HG03139 (cell line): ENCODE data around the gene GALK1.

Source experiments
- ATAC-seq: cut with Tn5 transposase; IDR thresholded peaks from one replicate; pipeline ENCODE4 v1.9.1; 2021; ENCODE audit not compliant: unreplicated experiment

Gene GALK1

DNA sequence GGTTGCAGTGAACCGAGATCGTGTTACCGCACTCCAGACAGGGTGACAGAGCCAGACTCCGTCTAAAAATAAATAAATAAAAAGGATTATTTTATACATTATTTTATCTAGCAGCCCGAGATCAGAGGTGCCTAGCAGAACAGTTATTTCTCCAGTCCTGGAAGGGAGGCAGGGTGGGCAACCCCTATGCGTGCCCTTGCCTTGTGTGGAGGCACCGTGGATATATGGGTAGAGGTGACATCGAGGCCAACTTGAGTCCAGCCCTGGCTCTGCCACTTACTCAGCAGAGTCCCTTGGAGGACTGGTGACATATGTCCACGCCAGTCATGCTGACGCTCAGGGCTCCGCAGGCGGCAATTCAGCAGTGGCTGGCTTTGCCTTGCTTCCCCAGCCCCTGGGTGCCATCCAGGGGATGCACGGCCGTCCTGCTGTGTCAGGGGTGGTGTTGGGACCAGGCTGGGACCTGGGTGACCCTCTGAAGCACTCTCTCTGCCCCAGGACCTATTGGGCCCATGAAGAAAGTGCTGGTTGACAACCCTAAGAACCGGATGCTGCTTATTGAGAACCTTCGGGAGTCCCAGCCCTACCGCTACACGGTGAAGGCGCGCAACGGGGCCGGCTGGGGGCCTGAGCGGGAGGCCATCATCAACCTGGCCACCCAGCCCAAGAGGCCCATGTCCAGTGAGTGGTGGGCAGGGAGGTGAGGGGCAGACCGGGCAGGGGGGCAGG, 13.2 kb downstream of the GALK1 start:
- ATAC-seq: no peak

DNA sequence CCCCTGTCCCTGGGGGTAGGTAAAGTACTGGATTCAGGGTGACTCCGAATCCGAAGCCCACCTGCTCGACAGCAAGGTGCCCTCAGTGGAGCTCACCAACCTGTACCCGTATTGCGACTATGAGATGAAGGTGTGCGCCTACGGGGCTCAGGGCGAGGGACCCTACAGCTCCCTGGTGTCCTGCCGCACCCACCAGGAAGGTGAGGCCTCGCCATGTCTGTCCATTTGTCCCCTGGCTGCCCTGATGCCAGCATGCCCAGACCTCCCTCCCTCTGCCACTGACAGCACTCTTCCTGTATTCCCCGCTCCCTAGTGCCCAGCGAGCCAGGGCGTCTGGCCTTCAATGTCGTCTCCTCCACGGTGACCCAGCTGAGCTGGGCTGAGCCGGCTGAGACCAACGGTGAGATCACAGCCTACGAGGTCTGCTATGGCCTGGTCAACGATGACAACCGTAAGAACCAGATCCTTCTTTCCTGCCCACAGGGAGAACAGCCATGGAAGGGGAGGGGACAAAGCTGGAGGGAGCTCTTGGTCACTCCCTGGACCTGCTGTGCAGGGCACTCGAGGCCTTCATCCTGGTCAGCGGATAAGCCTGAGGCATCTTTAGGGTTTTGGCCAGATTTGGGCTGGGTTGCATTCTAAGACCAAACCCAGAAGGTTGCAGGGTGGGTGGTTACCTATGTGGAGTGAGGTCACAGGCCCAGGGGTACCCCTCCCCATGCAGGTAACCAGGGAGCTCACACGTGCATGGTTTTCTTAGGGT, 14.2 kb downstream of the GALK1 start:
- no peak for ATAC-seq

DNA sequence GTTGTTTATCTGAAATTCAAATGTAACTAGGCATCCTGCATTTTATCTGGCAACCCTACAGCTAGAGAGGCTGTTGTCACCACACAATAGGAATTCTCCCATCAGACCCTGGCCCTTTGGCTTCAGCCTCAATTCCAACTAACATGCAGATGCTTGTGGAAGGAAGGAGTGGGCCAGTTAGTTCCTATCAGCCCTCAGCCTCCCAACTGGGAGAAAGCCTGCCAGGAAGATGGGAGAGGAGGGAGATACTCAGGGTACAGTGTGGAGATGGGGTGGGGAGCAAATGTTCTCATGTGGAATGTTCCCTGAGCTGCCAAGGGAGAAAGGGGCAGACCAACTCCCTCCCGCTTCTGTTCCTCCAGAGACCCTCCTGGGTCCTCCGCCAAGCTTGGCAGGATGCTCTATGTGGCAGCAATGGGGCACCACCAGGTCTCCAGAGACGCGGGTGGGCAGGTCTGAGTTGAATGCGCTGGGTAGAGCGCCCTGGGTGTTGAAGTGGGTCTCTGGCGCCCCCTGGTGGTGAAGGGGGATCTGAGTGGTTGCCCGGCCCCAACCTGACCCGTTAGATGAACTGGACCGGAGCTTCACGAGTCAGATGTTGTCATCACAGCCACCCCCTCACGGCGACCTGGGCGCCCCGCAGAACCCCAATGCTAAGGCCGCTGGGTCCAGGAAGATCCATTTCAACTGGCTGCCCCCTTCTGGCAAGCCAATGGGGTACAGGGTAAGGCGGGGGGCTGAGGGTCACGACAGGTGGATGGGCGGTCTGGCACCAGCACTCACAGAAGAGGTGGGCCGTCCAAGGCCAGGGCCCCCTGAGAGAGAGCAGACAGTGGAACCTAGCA, 15.2 kb downstream of the GALK1 start:
- no peak for ATAC-seq

DNA sequence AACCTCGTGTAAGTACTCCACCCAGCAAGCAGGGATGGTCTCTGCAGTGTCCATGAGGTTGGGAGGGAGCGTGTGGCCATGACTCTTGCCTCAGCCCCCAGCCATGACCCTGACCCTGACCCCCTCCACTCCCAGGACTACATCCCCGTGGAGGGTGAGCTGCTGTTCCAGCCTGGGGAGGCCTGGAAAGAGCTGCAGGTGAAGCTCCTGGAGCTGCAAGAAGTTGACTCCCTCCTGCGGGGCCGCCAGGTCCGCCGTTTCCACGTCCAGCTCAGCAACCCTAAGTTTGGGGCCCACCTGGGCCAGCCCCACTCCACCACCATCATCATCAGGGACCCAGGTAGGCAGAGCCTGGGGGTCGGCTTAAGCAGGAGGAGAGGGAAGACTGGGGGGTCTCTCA, 16.3 kb downstream of the GALK1 start:
- ATAC-seq: no peak

DNA sequence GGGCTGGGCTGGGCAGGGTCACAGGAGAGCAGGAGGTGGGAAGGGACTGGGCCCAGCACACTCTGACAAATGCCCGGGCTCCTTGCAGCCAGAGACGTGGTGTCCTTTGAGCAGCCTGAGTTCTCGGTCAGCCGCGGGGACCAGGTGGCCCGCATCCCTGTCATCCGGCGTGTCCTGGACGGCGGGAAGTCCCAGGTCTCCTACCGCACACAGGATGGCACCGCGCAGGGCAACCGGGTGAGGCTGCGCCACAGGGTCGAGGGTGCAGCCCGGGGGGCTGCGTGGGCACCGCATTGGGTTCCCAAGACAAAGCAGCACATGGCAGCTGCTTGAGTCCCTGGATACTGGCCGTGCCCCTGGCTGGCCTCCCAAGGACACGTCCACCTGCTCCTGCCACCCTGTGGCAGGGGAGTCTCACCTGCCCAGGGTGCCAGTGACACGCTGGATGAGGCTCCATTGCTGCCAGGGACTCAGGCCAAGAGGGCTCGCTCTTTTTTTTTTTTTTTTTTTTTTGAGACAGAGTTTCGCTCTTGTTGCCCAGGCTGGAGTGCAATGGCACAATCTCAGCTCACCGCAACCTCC, 21.3 kb downstream of the GALK1 start:
- ATAC-seq: no peak

DNA sequence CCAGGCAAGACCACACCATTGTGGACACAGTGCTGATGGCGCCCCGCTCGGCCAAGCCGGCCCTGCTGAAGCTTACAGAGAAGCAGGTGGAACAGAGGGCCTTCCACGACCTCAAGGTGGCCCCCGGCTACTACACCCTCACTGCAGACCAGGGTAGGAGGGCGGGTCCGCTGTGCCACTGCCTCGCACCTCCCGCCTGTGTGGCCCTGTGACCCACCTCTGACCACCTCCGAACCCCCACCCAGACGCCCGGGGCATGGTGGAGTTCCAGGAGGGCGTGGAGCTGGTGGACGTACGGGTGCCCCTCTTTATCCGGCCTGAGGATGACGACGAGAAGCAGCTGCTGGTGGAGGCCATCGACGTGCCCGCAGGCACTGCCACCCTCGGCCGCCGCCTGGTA, 22.7 kb downstream of the GALK1 start:
- no peak for ATAC-seq

DNA sequence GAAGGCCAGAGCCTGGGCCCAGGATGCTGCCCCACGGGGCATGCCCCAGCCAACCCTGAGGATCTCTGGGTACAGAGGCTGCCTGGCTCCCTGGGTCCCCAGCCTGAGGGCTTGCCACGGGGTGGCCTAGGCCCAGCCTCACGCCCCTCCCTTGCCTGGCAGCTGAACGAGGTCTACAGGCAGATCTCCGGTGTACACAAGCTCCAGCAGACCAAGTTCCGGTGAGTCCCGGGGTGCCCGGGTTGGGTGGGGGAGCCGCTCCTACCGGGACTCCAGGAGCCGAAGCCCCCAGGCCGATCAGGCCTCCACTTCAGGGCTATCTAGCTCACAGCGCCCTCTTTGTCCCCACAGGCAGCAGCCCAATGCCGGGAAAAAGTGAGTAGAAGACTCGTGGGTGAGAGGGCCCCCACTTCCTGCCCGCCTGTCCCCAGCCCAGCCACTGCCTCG, 24.3 kb downstream of the GALK1 start:
- ATAC-seq: no peak

DNA sequence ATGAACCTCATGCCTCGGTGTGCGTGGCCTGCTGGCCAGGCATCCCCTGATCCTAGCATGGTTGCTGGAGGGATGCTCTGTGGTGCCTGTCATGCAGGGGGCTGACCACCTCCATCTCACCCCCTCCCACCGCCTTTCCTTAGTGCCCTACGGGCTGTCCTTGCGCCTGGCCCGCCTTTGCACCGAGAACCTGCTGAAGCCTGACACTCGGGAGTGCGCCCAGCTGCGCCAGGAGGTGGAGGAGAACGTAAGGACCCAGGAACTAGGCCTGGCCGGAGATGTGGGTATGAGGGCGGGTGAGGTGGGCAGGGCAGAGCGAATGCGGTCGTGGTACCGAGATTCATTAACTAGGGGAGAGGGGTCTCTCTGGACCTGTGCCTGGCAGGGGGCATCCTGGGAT, 24.8 kb downstream of the GALK1 start:
- no peak for ATAC-seq

DNA sequence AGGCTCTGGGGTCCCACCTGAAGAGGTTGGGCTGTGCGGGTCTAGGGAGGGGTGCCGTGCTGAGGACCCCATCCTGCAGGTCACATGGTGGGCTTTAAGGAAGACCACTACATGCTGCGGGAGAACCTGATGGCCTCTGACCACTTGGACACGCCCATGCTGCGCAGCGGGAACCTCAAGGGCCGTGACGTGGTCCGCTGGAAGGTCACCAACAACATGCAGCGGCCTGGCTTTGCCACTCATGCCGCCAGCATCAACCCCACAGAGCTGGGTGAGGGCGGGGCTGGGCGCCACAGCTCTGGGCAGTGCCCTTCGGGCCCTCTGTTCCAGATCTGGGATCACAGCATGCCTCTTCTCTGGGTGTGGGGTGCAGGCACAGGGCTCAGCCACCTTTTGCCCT, 25.2 kb downstream of the GALK1 start:
- ATAC-seq: no peak

DNA sequence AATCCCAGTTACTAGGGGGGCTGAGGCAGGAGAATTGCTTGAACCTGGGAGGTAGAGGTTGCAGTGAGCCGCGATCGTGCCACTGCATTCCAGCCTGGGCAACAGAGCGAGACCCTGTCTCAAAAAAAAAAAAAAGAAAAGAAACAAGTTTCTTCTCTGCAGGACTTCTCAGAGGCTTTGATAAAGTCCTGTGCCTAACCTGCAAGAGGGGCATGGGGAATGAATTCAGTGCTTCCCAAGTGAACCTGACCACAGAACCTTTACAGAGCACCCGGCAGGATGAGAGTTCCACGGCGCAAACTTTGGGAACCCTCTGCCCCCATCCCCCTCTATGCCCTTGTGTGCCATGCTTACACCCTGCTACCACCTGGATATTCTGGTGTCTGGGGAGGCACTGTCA, 25.8 kb downstream of the GALK1 start:
- no peak for ATAC-seq

DNA sequence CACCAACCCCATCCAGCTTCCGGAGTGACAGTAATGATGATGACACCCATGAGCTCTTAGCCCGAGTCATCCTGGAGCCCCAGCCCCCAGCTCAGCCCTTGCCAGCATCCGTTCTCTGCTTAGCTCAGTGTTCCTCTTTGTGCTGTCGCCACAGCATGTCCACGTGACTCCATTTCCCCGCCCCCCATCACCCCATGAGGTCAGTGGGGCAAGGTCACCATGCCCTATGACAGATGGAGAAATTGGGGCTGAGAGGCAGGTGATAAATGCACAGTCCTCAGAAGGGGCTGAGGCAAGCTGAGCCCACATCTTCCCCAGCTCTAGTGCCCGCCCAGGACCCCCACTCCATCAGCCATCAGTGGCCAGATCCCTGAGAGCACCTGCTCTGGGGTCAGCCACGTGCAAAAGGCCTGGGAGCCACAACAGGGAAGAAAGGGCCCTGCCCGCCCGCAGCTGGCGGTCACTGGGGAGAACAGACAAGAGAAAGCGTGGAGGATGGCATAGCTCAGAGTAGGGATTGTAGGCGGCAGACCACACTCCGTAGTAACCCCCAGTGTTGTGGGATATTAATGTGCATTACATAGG, 26.7 kb downstream of the GALK1 start:
- ATAC-seq: no peak

DNA sequence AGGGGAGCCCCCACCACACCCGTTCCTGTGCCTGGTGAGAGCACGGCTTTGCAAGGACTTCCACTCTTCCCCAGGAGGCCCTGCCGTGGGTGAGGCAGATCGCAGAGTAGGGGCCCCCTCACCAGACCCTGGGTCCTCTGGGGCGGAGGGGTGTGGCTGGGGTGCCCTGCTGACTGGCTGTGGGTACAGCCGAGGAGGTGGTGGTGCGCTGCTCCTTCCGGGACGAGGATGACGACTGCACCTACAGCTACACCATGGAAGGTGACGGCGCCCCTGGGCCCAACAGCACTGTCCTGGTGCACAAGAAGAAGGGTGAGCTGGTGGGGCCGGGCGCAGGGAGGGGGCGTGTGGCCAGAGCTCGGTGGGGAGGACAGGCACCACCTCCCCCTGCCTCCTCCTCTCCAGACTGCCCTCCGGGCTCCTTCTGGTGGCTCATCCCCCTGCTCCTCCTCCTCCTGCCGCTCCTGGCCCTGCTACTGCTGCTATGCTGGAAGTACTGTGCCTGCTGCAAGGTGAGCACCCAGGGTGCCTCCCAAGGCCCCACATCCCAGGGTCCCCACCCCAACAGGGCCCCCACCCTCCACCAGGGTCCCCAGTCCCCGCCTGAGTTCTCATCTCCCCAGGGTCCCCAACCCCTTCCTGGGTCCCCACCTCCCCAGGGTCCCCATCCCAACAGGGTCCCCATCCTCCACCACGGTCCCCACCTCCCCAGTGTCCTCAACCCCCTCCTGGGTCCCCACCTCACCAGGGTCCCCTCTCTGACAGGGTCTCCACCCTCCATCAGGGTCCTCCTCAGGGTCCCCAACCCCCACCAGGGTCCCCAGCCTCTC, 27.6 kb downstream of the GALK1 start:
- no peak for ATAC-seq

DNA sequence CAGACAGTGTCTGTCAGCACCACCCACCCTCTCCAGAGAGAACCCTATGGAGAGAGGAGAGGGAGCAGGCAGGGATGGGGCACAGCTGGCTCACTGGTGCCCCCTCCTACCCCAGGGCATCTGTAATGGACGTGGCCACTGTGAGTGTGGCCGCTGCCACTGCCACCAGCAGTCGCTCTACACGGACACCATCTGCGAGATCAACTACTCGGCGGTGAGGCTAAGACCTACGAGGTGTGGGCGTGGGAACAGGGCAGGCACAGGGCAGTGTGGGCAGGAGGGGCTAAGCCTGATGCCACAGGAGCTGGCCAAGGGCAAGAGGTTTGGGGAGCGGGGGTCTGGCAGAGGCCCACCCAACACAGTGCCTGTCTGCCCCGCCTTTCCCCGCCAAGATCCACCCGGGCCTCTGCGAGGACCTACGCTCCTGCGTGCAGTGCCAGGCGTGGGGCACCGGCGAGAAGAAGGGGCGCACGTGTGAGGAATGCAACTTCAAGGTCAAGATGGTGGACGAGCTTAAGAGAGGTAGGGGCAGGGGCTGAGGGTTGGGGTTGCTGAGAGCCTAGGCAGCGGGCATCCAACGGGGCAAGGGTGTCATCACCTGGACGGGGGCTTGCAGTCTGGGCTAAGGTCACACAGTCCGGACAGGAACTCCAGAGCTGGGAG, 28.7 kb downstream of the GALK1 start:
- ATAC-seq: no peak

DNA sequence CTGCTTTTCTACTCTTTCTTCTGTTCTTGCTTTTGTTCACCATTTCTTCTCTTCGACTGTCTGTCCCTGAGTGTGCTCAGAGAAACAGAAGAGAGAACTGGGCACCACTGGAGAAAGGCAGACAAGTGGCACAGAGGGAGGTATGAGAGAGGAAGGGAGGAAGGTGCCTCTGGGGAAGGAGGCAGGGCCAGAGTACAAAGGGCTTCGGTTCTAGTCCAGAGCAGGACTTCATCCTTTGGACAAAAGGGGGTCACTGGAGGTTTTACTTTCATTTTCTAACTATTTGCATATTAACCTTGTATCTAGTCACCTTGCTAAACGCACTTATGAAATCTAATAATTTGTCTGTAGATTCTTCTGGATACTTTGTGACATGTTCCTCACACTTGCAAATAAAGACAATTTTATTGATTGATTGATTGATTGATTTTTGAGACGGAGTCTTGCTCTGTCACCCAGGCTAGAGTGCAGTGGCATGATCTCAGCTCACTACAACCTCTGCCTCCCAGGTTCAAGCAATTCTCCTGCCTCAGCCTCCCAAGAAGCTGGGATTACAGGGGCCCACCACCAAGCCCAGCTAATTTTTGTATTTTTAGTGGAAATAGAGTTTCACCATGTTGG, 30.2 kb downstream of the GALK1 start:
- ATAC-seq: no peak

DNA sequence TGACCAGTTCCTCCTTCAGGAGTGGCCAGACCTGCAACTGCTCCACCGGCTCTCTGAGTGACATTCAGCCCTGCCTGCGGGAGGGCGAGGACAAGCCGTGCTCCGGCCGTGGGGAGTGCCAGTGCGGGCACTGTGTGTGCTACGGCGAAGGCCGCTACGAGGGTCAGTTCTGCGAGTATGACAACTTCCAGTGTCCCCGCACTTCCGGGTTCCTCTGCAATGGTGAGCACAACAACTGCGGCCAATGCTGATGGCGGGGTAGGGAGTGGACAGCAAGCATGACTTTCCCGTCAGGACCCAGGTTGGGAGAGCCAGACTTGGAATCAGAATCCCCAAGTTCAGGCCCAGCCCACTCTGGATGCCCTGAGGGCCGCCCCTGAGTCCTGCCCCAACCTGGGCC, 31.5 kb downstream of the GALK1 start:
- ATAC-seq: no peak

DNA sequence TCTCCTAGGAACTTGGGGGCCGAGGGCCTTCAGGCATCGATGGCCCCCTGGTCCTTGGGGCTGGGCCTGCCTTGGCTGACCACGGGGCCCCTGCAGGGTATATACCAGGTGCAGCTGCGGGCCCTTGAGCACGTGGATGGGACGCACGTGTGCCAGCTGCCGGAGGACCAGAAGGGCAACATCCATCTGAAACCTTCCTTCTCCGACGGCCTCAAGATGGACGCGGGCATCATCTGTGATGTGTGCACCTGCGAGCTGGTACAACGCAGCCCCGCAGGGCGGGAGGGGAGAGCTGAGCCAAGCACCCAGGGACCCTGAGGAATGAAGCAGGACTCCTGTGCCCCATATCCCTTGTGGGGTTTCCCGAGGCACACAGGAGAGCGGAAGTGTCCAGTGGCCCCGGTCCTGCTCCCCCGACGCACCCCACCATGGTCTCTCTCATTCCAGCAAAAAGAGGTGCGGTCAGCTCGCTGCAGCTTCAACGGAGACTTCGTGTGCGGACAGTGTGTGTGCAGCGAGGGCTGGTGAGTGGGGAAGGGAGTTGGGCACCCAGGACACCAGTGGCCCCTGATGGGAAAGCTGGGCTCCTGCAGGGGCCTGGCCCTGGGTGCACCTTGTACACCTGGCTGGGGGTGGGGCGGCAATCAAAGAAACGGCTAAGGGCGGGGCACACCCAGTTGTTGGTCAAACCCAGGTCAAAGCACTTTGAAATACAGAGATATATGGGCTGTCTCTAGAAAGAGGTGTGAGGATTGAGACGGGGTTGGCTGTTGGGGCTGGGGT, 33.1 kb downstream of the GALK1 start:
- ATAC-seq: no peak

DNA sequence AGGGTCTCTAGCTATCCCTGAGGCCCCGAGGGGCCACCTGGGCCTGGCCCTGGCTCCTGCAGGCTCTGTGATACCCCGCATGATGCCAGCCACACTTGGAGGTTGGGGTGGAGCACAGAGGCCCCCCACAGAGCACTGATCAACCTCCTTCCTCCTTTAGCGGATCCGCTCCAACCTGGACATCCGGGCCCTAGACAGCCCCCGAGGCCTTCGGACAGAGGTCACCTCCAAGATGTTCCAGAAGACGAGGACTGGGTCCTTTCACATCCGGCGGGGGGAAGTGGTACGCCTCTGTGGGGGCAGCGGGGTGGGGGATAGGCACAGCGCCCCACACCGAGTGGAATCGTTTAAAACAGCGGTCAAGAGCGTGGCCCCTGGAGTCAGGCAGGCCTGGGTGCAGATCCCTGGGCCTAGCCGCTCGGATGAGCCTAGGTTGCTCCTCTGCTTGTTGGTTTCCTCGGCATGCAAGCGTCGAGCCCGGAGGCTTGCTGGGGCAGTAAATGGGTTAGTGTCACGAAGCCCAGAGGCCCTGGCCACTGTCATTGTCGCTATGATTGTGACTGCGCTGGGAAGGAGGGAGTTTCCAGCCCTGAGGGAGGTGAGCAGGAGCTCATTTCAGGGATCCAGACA, 33.8 kb downstream of the GALK1 start:
- ATAC-seq: no peak

DNA sequence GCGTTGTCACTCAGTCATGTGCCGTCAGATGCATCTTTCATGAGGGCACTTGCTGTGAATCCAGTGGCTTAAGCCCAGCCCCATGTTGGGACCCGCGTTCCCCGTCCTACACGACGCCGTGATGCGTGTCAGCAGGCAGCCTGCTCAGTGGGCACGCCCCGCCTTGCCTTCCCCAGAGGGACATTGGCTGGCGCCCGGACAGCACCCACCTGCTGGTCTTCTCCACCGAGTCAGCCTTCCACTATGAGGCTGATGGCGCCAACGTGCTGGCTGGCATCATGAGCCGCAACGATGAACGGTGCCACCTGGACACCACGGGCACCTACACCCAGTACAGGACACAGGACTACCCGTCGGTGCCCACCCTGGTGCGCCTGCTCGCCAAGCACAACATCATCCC, 34.9 kb downstream of the GALK1 start:
- ATAC-seq: no peak
